HepG2 (cell line): ENCODE data around the gene CASTOR1. TPM values are rescaled to one million over a fixed set of nuclear protein-coding genes. Genes with fewer than 3 reads are reported as not detected.

Experiments used
- ATAC-seq: fragments of 200-7000 bp; cut with Tn5 transposase; 3 replicates; pipeline ENCODE4 v1.9.1; 2020; ENCODE audit warnings: mild to moderate bottlenecking, moderate library complexity
- BruUV-seq: library from RNA; stranded (reverse); fragments of 400-500 nt; replicated peaks from 2 replicates; lab custom pipeline; 2021; lab: Mats Ljungman, UMichigan
- CTCF ChIA-PET: fragments of 300-600 bp; formaldehyde crosslinking; extraction: SDS; loops from one replicate; lab custom pipeline; 2021; ENCODE audit warnings: low total read pairs, inconsistent platforms, low intra/inter-chr PET ratio; lab: Yijun Ruan, JAX
- POLR2A ChIA-PET: fragments of 350-600 bp; sonication (Branson Sonifier 250); formaldehyde crosslinking; loops from one replicate; lab custom pipeline; 2020; ENCODE audit warnings: antibody characterized with exemption, inconsistent platforms; lab: Yijun Ruan, JAX
- DNase-seq: peaks from one replicate; pipeline ENCODE4 v3.0.0-alpha.2; 2015; ENCODE audit warnings: low spot score
- FAIRE-seq: peaks from 3 replicates; lab custom pipeline; 2011; peaks lifted over from hg19 to GRCh38; lab: Jason Lieb, UNC
- H2AFZ ChIP-seq: one replicate; pipeline ENCODE4 v1.6.1; 2011; ENCODE audit warnings: low read length, inconsistent platforms
- H3K27ac ChIP-seq: fragments of 300-600 bp; 3 replicates; pipeline ENCODE4 v1.8.0; 2011; ENCODE audit warnings: mixed run types, mild to moderate bottlenecking, mixed read lengths, low read length, inconsistent platforms; ENCODE audit not compliant: insufficient read depth; ENCODE audit errors: extremely low read length
- H3K27me3 ChIP-seq, 2 experiments: fragments of 200-600 bp in 1 of 2; 2 replicates in 1 of 2; 3 replicates in 1 of 2; pipeline versions ENCODE4 v1.6.0 to v1.8.0; 2011; ENCODE audit warnings: low read length in 2 of 2, mild to moderate bottlenecking in 2 of 2, moderate library complexity in 2 of 2, inconsistent platforms in 1 of 2; ENCODE audit not compliant: insufficient read depth in 2 of 2, control insufficient read depth in 1 of 2
- H3K36me3 ChIP-seq, 2 experiments: fragments of 200-600 bp in 1 of 2; replicated peaks in 1 of 2; 2 replicates in 1 of 2; 3 replicates in 1 of 2; pipeline versions ENCODE4 v1.5.1 to v1.8.0; 2011; ENCODE audit warnings: low read length in 2 of 2, inconsistent platforms in 1 of 2; ENCODE audit not compliant: insufficient read depth in 2 of 2, control insufficient read depth in 1 of 2
- H3K4me1 ChIP-seq: 2 replicates; pipeline ENCODE4 v1.5.1; 2012; ENCODE audit warnings: low read length, inconsistent platforms; ENCODE audit not compliant: insufficient read depth
- H3K4me2 ChIP-seq: 2 replicates; pipeline ENCODE4 v1.6.0; 2011; ENCODE audit warnings: low read depth, low read length, inconsistent platforms
- H3K4me3 ChIP-seq, 3 experiments: fragments of 200-600 bp in 1 of 3; sonication (generic), shearing (Covaris generic) in 1 of 3; replicated peaks in 1 of 3; 2 replicates each; pipeline ENCODE4 v1.5.1; 2011 to 2016; ENCODE audit warnings: low read length in 3 of 3, inconsistent platforms in 2 of 3, low read depth in 2 of 3, mild to moderate bottlenecking in 2 of 3, control low read depth in 1 of 3, mixed read lengths in 1 of 3; ENCODE audit not compliant: insufficient read depth in 1 of 3
- H3K79me2 ChIP-seq: one replicate; pipeline ENCODE4 v1.6.1; 2011; ENCODE audit warnings: low read length, inconsistent platforms; ENCODE audit not compliant: insufficient read depth
- H3K9ac ChIP-seq: 2 replicates; pipeline ENCODE4 v1.6.0; 2011; ENCODE audit warnings: mild to moderate bottlenecking, low read depth, low read length, inconsistent platforms; ENCODE audit not compliant: insufficient read depth
- H3K9me3 ChIP-seq: 2 replicates; pipeline ENCODE4 v1.5.1; 2012; ENCODE audit warnings: mild to moderate bottlenecking, low read length
- H4K20me1 ChIP-seq: 2 replicates; pipeline ENCODE4 v1.6.0; 2011; ENCODE audit warnings: inconsistent platforms, mild to moderate bottlenecking, low read length, moderate library complexity; ENCODE audit not compliant: insufficient read depth
- CREB1 ChIP-seq, 2 experiments: fragments of 450-650 bp in 1 of 2; IDR thresholded peaks; 2 replicates each; pipeline ENCODE4 v1.6.1; 2016 to 2017; ENCODE audit warnings: control low read depth in 1 of 2, mild to moderate bottlenecking in 1 of 2, missing compliant biosample characterization in 1 of 2, missing genetic modification characterization in 1 of 2
- CREBL2 ChIP-seq: sonication (generic); formaldehyde crosslinking; IDR thresholded peaks from 2 replicates; pipeline ENCODE4 v1.8.1; 2023; ENCODE audit warnings: missing genetic modification reagents, mild to moderate bottlenecking, borderline replicate concordance
- ZBTB46 ChIP-seq: sonication (generic); formaldehyde crosslinking; IDR thresholded peaks from 2 replicates; pipeline ENCODE4 v1.4.0; 2020; ENCODE audit warnings: mild to moderate bottlenecking, missing genetic modification reagents, borderline replicate concordance
- ZKSCAN5 ChIP-seq: sonication (generic); formaldehyde crosslinking; IDR thresholded peaks from 2 replicates; pipeline ENCODE4 v1.5.1; 2020; ENCODE audit warnings: mild to moderate bottlenecking, missing genetic modification reagents
- ZNF564 ChIP-seq: sonication (generic); formaldehyde crosslinking; IDR thresholded peaks from 2 replicates; pipeline ENCODE4 v1.8.1; 2023; ENCODE audit warnings: mild to moderate bottlenecking, missing genetic modification reagents
- ZNF644 ChIP-seq: IDR thresholded peaks from 2 replicates; pipeline ENCODE4 v1.6.1; 2016; ENCODE audit warnings: low read depth
- WGBS: methylation state at CpG from one replicate; pipeline ENCODE4 v1.1.6; 2017; ENCODE audit warnings: low lambda C conversion rate; 5-methylcytosine and 5-hydroxymethylcytosine counted together
- in situ Hi-C: cut with HindIII; loops from 2 replicates; pipeline ENCODE4 v1.10.0; 2017; ENCODE audit warnings: low pct_unique_long_range_greater_than_20kb; ENCODE audit not compliant: extremely low pct_ligation_motif_present
- intact Hi-C: fragments of 100-400 bp; cut with micrococcal nuclease; formaldehyde crosslinking; loops from one replicate; pipeline ENCODE4 v1.10.0; 2022; ENCODE audit not compliant: unreplicated experiment
- polyA plus RNA-seq, 8 experiments: library from polyadenylated mRNA; depleted of rRNA in 3 of 8; stranded (reverse) in 7 of 8; unstranded in 1 of 8; fragments of >200 nt; fragmentation: Illumina TruSeq in 4 of 8; extraction: Trizol in 4 of 8; gene quantifications; 2 replicates each; pipeline versions ENCODE4 v1.2.1 to v1.2.3, GENCODE V29; 2011 to 2016; ENCODE audit warnings: low read depth in 4 of 8, missing spikeins in 1 of 8, mixed read lengths in 1 of 8; ENCODE audit not compliant: insufficient read depth in 1 of 8
- total RNA-seq, 5 experiments: library from RNA; depleted of rRNA; stranded (reverse); fragments of >200 nt; fragmentation: Illumina TruSeq; extraction: Trizol; gene quantifications; 2 replicates each; pipeline ENCODE4 v1.2.3, GENCODE V29; 2016; ENCODE audit warnings: low read depth in 1 of 5
- TF ChIP-seq, protein P1 (sequence below): sonication (generic); formaldehyde crosslinking; IDR thresholded peaks from 2 replicates; pipeline ENCODE4 v1.5.0; 2020; ENCODE audit warnings: mild to moderate bottlenecking, missing genetic modification reagents
- TF ChIP-seq, protein P2 (sequence below): sonication (generic); formaldehyde crosslinking; conservative IDR thresholded peaks from 2 replicates; pipeline ENCODE4 v1.4.0; 2020; ENCODE audit warnings: missing genetic modification reagents

The CASTOR1 gene
- total and polyA plus RNA-seq, 2 of the 13 experiments (the other 11 are each of a cell fraction or from before 2014, with no cell fraction given), result 2.6 to 4.4 TPM

DNA sequence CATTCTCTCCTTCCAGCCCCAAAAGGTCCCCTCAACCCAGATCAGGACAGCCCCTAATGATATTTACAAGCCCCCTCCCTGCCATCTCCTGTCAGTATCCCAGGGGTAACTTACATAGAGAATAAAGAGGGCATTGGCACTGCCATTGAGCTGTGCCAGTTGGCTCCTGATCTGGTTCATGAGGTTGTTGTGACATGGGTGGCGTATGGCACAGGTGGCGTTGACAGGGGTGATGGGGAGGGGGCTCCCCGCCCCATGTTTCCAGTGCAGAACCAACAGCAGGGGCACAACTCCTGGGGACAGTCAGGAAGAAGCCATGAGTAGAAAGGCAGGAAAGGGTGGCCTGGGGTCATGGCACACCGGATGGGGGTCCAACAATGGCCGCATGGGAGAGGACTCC, 44.7 kb downstream of the CASTOR1 start (continued):
- TF ChIP-seq ZBTB46 (no peak), ZNF644 (no peak), CREBL2 (CRISPR knock-in tag) (no peak), ZKSCAN5 (CRISPR knock-in tag) (no peak), ZNF564 (CRISPR knock-in tag) (no peak)
- TF ChIP-seq, protein P1, sequence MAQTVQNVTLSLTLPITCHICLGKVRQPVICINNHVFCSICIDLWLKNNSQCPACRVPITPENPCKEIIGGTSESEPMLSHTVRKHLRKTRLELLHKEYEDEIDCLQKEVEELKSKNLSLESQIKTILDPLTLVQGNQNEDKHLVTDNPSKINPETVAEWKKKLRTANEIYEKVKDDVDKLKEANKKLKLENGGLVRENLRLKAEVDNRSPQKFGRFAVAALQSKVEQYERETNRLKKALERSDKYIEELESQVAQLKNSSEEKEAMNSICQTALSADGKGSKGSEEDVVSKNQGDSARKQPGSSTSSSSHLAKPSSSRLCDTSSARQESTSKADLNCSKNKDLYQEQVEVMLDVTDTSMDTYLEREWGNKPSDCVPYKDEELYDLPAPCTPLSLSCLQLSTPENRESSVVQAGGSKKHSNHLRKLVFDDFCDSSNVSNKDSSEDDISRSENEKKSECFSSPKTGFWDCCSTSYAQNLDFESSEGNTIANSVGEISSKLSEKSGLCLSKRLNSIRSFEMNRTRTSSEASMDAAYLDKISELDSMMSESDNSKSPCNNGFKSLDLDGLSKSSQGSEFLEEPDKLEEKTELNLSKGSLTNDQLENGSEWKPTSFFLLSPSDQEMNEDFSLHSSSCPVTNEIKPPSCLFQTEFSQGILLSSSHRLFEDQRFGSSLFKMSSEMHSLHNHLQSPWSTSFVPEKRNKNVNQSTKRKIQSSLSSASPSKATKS (CRISPR knock-in tag), result no peak

DNA sequence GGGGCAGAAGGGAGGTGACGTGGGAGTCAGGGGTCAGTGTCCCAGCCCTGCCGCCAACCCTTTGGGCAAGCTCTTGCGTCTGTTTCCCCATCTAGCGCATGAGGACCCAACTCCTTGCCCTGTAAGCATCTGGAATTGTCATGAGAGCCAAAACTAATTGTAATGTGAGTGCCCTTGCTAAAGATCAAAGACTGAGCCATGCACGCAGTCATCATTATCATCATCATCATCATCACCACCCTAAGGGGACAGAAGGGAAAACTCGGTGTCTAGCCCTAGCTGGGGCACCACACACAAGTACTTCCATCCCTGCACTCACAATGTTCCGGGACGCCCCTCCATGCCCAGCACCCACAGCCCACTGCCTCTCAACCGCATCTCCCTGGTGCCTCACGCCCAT, 45.2 kb downstream of the CASTOR1 start:
- H2AFZ ChIP-seq, result no peak overlapping the region
- no peaks in the 10 kb centered on the region for H3K79me2 ChIP-seq
- H3K27ac ChIP-seq, result no peak overlapping the region
- H3K4me3 ChIP-seq, result no peak overlapping the region
- H3K9me3 ChIP-seq, result no peaks in the 10 kb centered on the region
- no TSS peak for BruUV-seq
- WGBS, result 96% methylated on average over 9 of the region's 10 CpGs
- H3K4me1 ChIP-seq, result peaks cover 56% of the 10 kb centered on the region
- 0 out of 2 replicates have a peak, but pooled peaks have one; percentile 3 for TF ChIP-seq CREB1 (IDR thresholded peaks at IDR 0.05)
- TF ChIP-seq CREB1 (CRISPR knock-in tag; IDR thresholded peaks at IDR 0.05), result no peak
- TF ChIP-seq, protein P2, sequence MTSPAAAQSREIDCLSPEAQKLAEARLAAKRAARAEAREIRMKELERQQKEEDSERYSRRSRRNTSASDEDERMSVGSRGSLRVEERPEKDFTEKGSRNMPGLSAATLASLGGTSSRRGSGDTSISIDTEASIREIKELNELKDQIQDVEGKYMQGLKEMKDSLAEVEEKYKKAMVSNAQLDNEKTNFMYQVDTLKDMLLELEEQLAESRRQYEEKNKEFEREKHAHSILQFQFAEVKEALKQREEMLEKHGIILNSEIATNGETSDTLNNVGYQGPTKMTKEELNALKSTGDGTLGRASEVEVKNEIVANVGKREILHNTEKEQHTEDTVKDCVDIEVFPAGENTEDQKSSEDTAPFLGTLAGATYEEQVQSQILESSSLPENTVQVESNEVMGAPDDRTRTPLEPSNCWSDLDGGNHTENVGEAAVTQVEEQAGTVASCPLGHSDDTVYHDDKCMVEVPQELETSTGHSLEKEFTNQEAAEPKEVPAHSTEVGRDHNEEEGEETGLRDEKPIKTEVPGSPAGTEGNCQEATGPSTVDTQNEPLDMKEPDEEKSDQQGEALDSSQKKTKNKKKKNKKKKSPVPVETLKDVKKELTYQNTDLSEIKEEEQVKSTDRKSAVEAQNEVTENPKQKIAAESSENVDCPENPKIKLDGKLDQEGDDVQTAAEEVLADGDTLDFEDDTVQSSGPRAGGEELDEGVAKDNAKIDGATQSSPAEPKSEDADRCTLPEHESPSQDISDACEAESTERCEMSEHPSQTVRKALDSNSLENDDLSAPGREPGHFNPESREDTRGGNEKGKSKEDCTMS (CRISPR knock-in tag), result no peak
- H4K20me1 ChIP-seq, result no peaks in the 10 kb centered on the region
- in situ Hi-C loops (no loop called here), intact Hi-C loops (no loop called here)
- H3K36me3 ChIP-seq, result no peaks in the 10 kb centered on the region
- no peak overlapping the region for H3K9ac ChIP-seq
- ChIA-PET CTCF (no interaction called here), POLR2A (no interaction called here)
- FAIRE-seq (no peak), ATAC-seq (no peak), DNase-seq (no peak)
- H3K27me3 ChIP-seq, result no peaks in the 10 kb centered on the region
- H3K4me2 ChIP-seq, result no peak overlapping the region
